Cardiac septum (tissue), 1 donor: Measurements from ENCODE around the gene ZNF516. TPM values are rescaled to one million over a fixed set of nuclear protein-coding genes. Genes with fewer than 3 reads are reported as not detected.

Experiments
- DNase-seq: peaks from one replicate; pipeline ENCODE4 v3.0.0-alpha.2; 2020; ENCODE audit warnings: low spot score
- intact Hi-C: fragments of 100-400 bp; cut with DNase I; formaldehyde crosslinking; loops from one replicate; pipeline ENCODE4 v1.14.0; 2022
- total RNA-seq: library from RNA; stranded (reverse); fragmentation: NEBNext Ultra II Directional; extraction: Animal tissue kit (Norgen Biotek cat#: 25700); gene quantifications from one replicate; pipeline ENCODE4 v1.2.1, GENCODE V29; 2021
- donor health status: DM: no; HTN: no; CAD: no.

Gene ZNF516
- total RNA-seq, 1 donor from 2014 or later, result 14.7 TPM

- intact Hi-C loops, result loop anchor here (5.0 kb wide), 1 partner anchor 226 kb away; no protein-coding TSS in a partner anchor
- DNase-seq, result no peak
Observed at GRCh38 chr18:76396792-76397191, 98.2 kb downstream of the ZNF516 start.

GRCh38 chr18:76395609-76396008, 99.4 kb downstream of the ZNF516 start:
- no peak for DNase-seq
- intact Hi-C loops, result loop anchor here (5.0 kb wide), 1 partner anchor 227 kb away; no protein-coding TSS in a partner anchor

- intact Hi-C loops, result loop anchor here (5.0 kb wide), 1 partner anchor 227 kb away; no protein-coding TSS in a partner anchor
Observed at GRCh38 chr18:76394780-76395476, 100.1 kb downstream of the ZNF516 start.

GRCh38 chr18:76392349-76392748, 102.7 kb downstream of the ZNF516 start:
- DNase-seq, result no peak
- intact Hi-C loops, result no loop called here

More at GRCh38 chr18:76394780-76395476, 100.1 kb downstream of the ZNF516 start:
- no peak for DNase-seq

GRCh38 chr18:76391746-76392145, 103.3 kb downstream of the ZNF516 start:
- DNase-seq, result no peak
- intact Hi-C loops, result no loop called here

GRCh38 chr18:76391038-76391437, 104.0 kb downstream of the ZNF516 start:
- intact Hi-C loops, result no loop called here
- DNase-seq, result no peak

GRCh38 chr18:76390452-76391035, 104.5 kb downstream of the ZNF516 start:
- intact Hi-C loops, result no loop called here
- no peak for DNase-seq

- intact Hi-C loops, result loop anchor here (10.0 kb wide), 1 partner anchor 445 kb away; no protein-coding TSS in a partner anchor
- no peak for DNase-seq
Observed at GRCh38 chr18:76389716-76390115, 105.3 kb downstream of the ZNF516 start.

GRCh38 chr18:76388891-76389423, 106.1 kb downstream of the ZNF516 start:
- DNase-seq, result no peak
- intact Hi-C loops, result loop anchor here (10.0 kb wide), 1 partner anchor 446 kb away; no protein-coding TSS in a partner anchor

- intact Hi-C loops, result loop anchor here (10.0 kb wide), 1 partner anchor 447 kb away; no protein-coding TSS in a partner anchor
Observed at GRCh38 chr18:76388261-76388660, 106.8 kb downstream of the ZNF516 start.

GRCh38 chr18:76387608-76388007, 107.4 kb downstream of the ZNF516 start:
- DNase-seq, result no peak
- intact Hi-C loops, result loop anchor here (10.0 kb wide), 1 partner anchor 447 kb away; no protein-coding TSS in a partner anchor

More at GRCh38 chr18:76388261-76388660, 106.8 kb downstream of the ZNF516 start:
- no peak for DNase-seq

- no peak for DNase-seq
- intact Hi-C loops, result loop anchor here (10.0 kb wide), 1 partner anchor 448 kb away; no protein-coding TSS in a partner anchor
Observed at GRCh38 chr18:76386886-76387285, 108.2 kb downstream of the ZNF516 start.

GRCh38 chr18:76386071-76386470, 109.0 kb downstream of the ZNF516 start:
- intact Hi-C loops, result loop anchor here (10.0 kb wide), 1 partner anchor 449 kb away; no protein-coding TSS in a partner anchor
- DNase-seq, result no peak

- DNase-seq, result no peak
- intact Hi-C loops, result loop anchor here (10.0 kb wide), 1 partner anchor 449 kb away; no protein-coding TSS in a partner anchor
Observed at GRCh38 chr18:76385681-76385975, 109.4 kb downstream of the ZNF516 start.

- intact Hi-C loops, result loop anchor here (10.0 kb wide), 1 partner anchor 450 kb away; no protein-coding TSS in a partner anchor
- no peak for DNase-seq
Observed at GRCh38 chr18:76384861-76385680, 110.0 kb downstream of the ZNF516 start.

GRCh38 chr18:76384114-76384790, 110.8 kb downstream of the ZNF516 start:
- no peak for DNase-seq
- intact Hi-C loops, result loop anchor here (10.0 kb wide), 1 partner anchor 451 kb away; no protein-coding TSS in a partner anchor

GRCh38 chr18:76383636-76384035, 111.4 kb downstream of the ZNF516 start:
- DNase-seq, result no peak
- intact Hi-C loops, result loop anchor here (10.0 kb wide), 1 partner anchor 451 kb away; no protein-coding TSS in a partner anchor

- intact Hi-C loops, result loop anchor here (10.0 kb wide), 1 partner anchor 453 kb away; no protein-coding TSS in a partner anchor
- no peak for DNase-seq
Observed at GRCh38 chr18:76382275-76382674, 112.8 kb downstream of the ZNF516 start.
